GM19328 (cell line): ENCODE data around the gene TTC16.

Experiments
- ATAC-seq: cut with Tn5 transposase; IDR thresholded peaks from one replicate; pipeline ENCODE4 v1.9.1; 2021; ENCODE audit warnings: mild to moderate bottlenecking, moderate library complexity; ENCODE audit not compliant: unreplicated experiment

Gene TTC16

DNA sequence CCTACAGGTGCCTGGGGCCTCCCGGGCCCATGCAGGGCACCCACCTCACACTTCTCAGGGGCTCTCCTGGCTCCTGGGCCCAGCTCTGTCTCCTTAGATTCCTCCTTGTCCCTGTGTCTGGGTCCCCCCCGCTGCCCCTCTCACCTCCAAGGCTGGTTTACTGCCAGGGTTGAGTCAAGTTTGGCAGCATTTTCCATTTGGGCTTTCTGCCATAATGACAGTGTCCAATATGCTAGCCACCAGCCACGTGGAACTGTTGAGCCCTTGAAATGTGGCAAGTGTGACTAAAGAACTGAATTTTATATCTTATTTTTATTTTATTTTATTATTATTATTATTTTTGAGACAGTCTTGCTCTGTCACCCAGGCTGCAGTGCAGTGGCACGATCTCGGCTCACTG, 1.9 kb downstream of the TTC16 start:
- no peak for ATAC-seq

DNA sequence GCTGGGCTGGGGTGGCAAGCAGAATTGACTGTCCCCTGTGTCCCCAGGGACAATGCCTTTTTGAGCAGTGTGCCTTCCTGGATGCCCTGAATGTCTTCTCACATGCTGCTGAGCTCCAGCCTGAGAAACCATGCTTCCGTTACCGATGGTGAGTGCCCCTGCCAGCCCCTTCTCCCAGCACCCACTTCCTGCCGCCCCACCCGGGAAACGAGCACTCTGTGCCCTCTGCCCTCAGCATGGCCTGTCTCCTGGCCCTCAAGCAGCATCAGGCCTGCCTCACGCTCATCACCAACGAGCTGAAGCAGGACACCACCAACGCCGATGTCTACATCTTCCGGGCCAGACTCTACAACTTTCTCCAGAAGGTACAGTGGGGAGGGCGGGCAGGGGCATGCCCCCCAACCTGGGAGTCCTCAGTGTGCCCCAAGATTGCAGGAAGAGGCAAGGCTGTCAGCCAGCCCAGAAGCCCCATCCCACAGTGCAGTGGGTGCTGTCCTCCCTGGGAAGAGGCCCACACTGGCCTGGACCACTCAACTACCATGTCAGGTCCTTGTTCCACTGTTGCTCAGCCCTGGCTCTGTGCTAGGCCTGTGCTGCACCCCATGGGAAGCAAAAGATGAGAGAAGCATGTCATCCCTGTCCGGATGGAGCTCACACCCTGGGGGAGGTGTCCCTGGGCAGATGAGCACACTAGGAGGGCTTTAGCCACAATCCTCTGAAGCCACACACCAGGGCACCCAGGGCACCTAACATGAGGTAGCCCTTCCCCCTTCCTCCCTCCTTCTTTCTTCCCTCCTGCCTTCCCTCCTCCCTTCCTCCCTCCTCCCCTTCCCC, 4.4 kb downstream of the TTC16 start:
- ATAC-seq = no peak

DNA sequence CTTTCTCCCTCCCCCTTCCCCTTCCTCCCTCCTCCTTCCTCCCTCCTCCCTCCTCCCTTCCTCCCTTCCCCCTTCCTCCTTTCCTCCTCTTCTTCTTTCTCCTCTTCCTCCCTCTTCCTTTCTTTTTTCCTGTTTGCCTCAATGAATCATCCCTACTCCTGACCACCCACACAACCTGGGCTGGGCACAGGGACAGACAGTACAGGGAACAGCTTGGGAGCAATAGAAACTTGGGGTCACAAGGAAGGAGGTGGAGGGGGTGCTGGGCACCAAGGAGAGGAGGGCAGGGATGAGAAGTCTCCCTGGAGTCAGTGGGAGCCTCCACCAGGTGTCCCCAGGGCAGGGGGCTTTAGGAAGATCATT, 5.0 kb downstream of the TTC16 start:
- ATAC-seq = no peak

DNA sequence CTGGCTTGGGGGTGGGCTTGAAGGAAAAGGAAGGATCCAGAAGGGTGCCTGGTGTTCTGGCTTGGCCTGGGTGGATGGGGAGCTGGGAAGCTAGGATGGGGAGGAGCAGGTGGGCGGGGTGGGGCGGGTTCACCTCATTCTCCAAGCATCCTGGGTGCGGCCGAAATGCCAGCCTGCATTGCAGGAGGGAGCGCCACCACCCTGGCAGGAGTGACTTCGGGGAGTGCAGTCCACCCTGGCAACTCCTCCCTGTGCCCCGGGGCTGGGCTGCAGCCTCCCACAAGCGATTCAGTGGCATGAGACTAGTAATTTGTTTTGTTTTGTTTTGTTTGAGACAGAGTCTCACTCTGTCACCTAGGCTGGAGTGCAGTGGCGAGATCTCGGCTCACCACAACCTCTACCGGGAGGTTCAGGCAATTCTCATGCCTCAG, 5.5 kb downstream of the TTC16 start:
- ATAC-seq = no peak

DNA sequence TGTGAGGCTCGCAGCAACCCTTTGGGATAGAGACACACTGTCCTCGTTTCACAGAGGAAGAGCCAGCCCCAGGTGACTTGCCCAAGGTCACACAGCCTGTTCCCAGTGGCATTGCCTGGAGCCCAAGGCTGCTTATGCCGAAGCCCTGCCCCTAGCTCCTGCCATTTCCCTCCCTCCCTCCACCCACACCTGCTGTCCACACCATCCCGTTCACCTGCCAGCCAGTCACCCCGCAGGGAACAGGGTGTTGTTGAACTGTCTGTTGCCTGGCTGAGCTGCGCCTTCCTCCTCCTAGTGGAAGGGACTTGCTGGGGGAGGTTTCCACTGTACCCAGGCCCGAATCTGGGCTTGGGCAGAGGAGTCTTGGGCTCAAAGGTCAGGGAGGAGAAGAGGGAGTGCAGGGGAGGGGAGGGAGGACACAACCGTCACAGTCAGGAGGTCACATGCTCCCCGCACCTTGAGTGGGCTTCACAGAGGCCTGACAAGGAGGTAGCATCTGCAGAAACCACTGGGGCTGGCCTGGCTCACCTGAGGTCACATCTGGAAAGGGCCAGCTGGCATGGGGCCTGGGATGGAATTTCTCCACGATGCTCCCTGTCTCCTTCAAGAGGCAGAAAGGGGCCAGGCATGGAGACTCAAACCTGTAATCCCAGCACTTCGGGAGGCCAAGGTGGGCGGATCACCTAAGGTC, 6.3 kb downstream of the TTC16 start:
- no peak for ATAC-seq

DNA sequence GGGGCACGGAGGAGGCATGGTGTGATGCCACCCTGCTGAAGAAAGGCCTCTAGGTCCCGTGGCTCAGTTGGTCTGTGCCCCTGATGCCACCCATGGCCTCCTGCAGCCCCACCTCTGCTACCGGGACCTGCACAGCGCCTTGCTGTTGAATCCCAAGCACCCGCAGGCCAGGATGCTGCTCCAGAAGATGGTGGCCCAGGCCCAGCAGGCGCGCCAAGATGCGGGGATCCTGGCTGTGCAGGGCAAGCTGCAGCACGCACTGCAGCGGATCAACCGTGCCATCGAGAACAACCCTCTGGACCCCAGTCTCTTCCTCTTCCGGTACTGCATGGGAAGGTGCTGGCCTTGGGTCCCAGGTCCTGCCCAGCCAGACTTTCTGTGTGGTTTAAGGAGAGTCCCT, 7.1 kb downstream of the TTC16 start:
- no peak for ATAC-seq

DNA sequence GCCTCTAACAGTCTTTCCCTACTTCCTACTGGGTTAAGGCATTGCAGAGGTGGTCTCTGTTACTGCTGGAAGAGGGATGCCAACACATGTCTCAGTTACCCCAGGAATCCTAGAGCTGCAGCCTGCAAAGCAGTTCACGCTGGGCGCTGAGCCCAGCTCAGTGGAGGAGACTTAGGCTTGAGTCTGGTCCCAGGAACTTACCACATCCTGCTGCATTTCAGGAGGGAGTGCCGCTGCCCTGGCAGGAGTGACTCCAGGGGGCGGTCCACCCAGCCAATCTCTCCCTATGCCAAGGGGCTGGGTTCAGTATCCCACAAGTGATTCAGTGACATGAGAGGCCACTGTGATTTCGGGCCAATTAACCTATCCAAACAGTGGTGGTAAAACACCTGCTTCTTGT, 7.6 kb downstream of the TTC16 start:
- ATAC-seq = no peak

DNA sequence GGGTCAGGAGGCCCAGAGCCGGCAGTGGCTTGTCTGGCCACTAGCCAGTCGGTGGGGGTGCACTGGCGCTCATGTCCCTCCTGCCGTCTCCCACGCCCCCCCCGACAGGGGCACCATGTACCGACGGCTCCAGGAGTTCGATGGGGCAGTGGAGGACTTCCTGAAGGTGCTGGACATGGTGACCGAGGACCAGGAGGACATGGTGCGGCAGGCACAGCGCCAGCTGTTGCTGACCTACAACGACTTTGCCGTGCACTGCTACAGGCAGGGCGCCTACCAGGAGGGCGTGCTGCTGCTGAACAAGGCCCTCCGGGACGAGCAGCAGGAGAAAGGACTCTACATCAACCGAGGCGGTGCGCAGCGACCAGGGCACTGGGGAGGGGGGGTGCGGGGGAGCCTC, 8.1 kb downstream of the TTC16 start:
- ATAC-seq = no peak

DNA sequence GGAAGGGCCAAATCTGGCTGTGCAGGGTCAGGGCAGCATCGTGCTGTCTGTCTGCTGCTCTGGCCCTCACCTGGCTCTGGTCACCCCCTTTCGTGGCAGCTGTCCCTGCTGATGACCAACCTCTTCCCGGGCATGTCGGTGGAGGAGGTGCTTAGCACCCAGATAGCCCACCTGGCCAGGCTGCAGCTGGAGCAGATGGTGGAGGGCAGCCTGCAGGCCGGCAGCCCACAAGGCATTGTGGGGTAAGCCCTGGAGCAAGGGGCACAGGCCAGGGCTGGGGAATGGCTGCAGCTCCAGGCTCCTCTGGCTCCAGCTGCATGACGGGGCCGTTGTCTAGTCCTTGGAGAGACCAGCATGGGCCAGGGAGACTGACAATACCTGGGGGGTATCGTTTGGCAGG, 11.0 kb downstream of the TTC16 start:
- no peak for ATAC-seq

DNA sequence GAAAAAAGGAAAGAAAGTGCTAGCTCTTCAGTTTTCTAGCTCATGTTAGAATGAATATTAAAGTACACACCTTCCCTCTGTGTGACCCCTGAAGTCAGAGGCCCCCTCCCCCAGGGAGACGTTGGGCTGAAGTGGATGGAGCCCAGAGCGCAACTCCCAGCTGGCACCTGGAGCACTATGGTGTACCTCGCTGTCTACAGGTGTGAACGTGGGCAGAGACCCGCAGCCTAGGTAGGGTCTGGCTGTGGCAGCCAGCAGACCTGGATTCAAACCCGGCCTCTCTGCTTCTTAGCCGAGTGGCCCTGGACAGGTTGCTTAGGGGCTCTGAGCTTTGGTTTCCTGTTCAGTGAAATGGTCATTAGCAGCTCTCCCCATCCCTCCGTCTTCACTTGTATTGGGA, 12.9 kb downstream of the TTC16 start:
- no peak for ATAC-seq

DNA sequence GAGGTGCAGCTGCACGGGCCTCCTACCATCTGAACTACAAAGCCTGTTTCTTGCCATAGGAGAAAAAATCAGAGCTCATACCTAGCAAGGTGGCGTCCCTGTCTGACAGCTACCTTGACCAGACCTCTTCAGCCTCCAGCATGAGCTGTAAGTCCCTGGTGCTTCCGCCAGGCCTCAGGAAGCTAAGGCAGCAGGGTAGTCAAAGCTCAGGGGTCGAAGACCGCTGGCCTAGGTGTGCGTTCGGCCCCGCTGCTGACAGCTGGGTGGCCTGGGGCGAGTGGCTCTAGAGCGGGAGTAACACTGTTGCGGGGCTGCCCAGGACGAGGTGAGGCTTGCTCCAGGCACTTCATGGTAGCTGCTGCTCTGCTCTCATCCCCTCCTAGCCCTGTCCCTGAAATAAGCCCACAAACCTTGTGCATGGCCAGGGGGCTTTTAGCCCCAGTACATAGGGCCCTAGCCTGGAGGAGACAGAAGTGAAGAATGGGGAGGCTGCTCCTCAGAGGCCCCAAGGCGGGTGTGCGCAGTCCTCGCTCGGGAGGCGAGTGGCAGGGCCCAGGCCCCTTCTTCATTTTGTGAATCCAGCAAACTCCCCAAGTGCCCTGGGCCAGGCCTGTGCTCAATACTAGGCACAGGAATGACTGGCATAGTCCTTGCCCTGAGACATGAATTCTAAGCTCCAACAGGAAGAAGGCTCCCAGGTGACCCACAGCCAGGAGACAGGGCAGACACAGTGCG, 13.8 kb downstream of the TTC16 start:
- ATAC-seq = no peak

DNA sequence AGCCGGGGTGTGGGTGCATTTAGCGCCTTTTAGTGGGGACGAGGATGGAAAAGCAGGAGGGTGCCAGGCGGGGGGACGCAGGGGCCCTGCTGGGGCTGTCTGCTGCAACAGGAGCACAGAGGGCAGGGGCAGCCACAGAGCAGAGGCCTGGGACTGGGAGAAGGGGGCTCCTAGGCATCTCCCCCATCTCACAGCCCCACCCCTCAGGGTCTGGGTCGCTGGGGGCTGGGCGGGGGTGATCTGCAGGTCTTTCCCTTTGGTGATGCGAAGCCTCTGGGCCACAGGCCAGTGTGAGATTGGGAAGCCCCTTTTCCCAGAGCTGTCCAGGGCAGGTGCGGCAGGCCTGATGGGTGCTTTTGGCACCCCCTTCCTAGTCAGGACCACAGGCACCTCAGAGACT, 14.4 kb downstream of the TTC16 start:
- ATAC-seq = no peak

DNA sequence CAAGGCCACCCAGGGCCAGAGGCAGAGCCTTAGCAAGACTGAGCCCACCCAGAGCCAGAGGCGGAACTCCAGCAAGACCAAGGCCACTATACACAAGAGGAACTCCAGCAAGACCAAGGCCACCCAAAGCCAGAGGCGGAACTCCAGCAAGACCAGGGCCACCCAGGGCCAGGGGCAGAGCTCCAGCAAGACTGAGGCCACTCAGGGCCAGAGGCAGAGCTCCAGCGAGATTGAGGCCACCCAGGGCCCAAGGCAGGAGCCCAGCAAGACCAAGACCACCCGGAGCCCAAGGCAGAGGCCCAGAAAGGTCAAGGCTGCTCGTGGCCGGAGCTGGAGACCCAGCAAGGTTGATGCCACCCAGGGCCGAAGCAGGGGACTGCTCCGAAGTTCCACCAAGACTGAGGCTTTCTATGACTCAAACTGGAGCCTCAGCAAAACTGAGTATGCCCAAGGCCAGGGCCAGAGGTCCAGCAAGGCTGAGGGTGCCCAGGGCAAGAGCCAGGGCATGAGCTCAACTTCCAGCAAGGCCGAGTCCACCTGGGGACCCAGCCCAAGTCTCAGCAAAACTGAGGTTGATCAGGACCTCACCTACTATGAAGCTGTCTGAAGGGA, 15.0 kb downstream of the TTC16 start:
- no peak for ATAC-seq

DNA sequence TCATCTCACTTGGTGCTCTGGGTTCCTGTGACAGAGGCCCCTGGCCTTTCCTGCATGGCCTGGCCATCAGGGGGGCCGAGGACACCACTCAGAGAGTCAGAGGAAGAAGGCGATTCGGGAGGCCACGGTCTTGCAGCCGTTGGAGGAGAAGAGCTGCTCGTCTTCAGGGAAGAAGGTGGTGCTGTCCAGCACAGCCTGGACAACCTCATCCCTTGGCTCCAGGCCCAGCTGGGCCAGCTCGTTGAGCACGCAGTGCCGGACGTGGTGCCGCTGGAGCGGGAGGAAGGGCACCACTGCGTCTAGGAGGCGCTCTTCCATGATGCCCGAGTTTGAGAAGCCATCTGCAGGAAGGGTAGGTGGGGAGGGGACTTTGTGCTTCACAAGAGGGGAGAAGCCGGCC, 16.1 kb downstream of the TTC16 start:
- no peak for ATAC-seq

DNA sequence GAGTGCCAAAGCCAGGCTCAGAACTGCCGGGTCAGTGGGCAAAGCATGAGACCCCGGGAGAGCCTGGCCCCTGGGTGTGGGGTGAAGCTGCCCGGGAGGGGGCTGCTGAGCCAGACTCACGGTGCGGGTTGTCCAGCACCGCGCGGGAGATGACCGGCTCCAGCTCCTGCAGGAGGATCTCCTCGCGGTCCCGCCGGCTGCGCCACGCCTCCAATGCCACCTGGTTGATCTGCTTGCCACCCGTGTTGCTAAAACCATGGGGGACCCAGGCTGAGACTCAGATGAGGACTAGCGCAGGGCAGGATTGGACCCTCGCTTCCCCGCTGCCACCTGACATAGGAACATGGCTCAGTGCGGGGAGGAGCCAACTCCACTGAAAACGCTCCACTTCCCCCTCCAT, 16.6 kb downstream of the TTC16 start:
- no peak for ATAC-seq

DNA sequence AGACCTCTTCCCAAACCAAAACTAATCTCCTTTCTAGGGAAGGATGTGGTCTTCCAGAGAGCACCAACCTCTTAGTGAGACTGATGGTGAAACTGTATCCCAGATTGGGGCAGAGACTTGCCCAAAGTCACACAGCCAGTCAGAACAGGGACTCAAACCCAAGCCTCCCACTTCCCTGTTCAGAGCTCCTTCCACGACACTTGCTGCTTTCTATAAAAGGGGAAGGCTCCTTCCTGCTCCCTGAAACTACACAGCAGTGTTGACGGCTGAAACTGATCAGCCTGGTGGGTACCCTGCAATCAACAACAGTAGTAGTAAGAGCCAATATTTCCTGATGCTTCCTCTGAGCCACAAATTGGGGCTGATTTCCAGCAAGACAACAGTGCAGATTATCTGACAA, 17.7 kb downstream of the TTC16 start:
- no peak for ATAC-seq

DNA sequence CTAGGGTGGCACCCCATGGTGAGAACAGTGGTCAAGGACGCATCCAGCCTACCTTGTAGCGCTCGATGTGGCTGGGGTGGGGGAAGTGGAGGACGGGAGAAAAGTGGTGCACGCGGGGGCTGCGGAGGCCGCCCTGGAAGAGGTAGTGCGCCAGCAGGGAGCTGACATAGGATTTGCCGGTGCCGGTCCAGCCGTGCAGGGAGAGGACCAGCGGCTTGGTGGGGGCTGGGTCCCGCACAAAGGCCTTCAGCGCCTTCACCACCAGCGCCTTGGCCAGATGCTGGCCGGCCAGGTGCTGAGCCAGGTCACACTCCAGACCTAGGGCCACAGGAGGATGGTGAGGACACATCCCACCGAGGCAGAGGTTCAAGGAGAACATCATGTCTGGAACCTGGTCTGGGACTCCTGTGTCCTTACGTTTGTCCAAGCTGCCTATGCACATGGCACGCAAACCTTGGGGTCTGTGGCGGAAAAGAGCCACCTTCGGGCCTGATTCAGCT, 18.4 kb downstream of the TTC16 start:
- no peak for ATAC-seq

DNA sequence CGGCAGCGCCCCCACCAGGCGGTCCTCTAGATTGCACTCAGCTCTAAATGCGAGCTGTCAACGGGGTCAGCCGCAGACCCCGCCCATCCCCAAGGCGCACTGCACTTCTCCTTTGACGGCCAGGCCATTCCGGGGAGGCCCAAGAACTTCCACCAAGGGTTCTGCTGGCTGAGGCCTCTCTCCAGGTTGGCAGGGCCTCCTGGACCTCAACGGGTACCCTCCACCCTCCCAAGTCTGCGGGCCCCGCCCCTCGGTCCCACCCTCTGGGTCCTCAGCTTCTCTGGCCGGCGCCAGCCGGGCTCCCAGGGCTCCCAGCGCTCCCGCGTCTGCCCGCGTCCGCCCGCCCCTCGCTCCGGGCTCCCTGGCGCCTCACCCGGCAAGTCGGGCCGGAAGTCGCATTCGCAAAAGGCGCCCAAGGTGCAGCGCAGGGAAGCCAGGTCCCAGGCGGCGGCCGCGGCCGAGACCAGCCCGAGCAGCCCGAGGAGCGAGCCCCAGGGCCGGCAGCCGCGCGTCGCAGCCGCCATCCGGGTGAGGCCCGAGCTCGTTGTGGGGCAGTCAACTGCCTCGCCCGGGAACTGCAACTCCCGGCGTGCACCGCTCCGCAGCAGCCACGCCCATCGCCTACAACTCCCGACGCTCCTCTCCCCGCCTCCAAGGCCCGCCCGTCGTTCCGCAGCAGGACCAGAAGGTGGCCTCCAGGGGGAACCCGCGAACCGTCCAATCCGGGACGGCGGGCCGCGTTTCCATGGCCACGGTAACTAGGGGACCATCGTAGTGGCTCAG, 19.1 kb downstream of the TTC16 start, which contains the start of gene TOR2A:
Gene TOR2A (minus strand): TSS at position 548 of the 783 bp plus-strand sequence. CDS start 24 bp downstream, at position 524.
- ATAC-seq = peak; percentile 87

DNA sequence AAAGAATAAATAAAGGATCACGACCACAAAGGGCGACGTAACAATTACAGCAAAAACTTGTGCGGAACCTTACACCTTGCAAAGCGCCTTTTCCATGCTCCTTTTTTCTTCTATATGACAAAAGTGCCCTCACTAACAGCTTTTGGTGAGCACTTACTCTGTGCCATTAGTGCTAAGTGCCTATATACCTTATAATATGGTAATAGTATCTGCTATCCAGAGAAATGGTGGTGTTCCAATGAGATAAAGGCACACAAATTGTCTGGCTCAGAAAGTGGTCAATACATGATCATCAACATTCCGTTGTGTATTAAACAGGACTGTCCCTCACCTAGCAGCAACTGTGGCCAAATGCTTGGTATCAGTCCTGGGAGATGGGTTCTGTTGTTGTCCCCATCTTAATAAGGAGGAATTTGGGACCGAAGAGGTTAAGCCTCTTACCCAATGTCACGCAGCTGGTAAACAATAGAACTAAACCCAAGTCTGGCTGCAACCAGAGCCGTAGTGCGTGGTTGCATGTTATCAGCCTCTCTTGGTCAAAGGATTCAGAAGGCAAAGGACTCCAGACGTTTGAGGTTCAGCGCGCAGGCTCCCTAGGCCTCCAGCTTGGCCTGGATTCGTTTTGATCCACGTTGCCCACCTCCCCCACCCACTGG, 19.8 kb downstream of the TTC16 start:
- ATAC-seq = peak; percentile 13

DNA sequence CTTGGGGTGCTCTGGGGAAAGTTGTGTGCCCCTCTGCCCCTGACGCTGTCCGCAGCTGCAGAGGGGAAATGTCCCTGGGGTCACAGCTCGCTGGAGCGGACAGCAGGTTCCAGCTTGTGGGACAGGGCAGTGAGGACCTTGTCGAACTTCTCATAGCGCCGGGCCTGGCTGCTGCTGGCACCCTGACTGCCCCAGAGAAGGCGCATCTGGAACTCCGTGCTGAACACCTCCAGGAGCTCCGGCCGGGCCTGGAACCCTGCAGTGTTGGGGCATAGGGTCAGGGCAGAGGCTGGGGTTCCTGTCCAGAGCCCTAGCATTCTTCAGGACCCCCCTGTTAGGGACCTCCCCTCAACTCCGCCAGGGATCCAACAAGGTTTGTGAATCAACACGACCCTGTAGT, 22.8 kb downstream of the TTC16 start:
- no peak for ATAC-seq
